ENCODE data around the gene SLC4A4. TPM values are rescaled to one million over a fixed set of nuclear protein-coding genes. Genes with fewer than 3 reads are reported as not detected.

The SLC4A4 gene
- polyA plus RNA-seq, 4 donors: 53.6 to 80.1 (median 68.4) TPM

GRCh38 chr4:71356924-71357663 lies 18.3 kb downstream of the SLC4A4 start:
- DNase-seq (ENCODE audit: low read depth in 4 of 4, low spot score in 2 of 4): no peak

GRCh38 chr4:71360844-71361243 lies 22.0 kb downstream of the SLC4A4 start:
- DNase-seq (ENCODE audit: low read depth in 4 of 4, low spot score in 2 of 4): no peak

- no peak for DNase-seq (ENCODE audit: low read depth in 4 of 4, low spot score in 2 of 4)
Observed at GRCh38 chr4:71361476-71361875, 22.7 kb downstream of the SLC4A4 start.

GRCh38 chr4:71366766-71367165 lies 27.9 kb downstream of the SLC4A4 start:
- no peak for DNase-seq (ENCODE audit: low read depth in 4 of 4, low spot score in 2 of 4)

GRCh38 chr4:71367546-71367945 lies 28.7 kb downstream of the SLC4A4 start:
- no peak for DNase-seq (ENCODE audit: low read depth in 4 of 4, low spot score in 2 of 4)

GRCh38 chr4:71368906-71369305 lies 30.1 kb downstream of the SLC4A4 start:
- no peak for DNase-seq (ENCODE audit: low read depth in 4 of 4, low spot score in 2 of 4)

GRCh38 chr4:71369536-71369935 lies 30.7 kb downstream of the SLC4A4 start:
- no peak for DNase-seq (ENCODE audit: low read depth in 4 of 4, low spot score in 2 of 4)

- DNase-seq (ENCODE audit: low read depth in 4 of 4, low spot score in 2 of 4): no peak
Observed at GRCh38 chr4:71375494-71375893, 36.7 kb downstream of the SLC4A4 start.

- no peak for DNase-seq (ENCODE audit: low read depth in 4 of 4, low spot score in 2 of 4)
Observed at GRCh38 chr4:71377561-71377960, 38.7 kb downstream of the SLC4A4 start.

- no peak for DNase-seq (ENCODE audit: low read depth in 4 of 4, low spot score in 2 of 4)
Observed at GRCh38 chr4:71379126-71379525, 40.3 kb downstream of the SLC4A4 start.

GRCh38 chr4:71380788-71381187 lies 42.0 kb downstream of the SLC4A4 start:
- DNase-seq (ENCODE audit: low read depth in 4 of 4, low spot score in 2 of 4): no peak

GRCh38 chr4:71382125-71382899 lies 43.5 kb downstream of the SLC4A4 start:
- no peak for DNase-seq (ENCODE audit: low read depth in 4 of 4, low spot score in 2 of 4)

- DNase-seq (ENCODE audit: low read depth in 4 of 4, low spot score in 2 of 4): no peak
Observed at GRCh38 chr4:71382900-71383560, 44.2 kb downstream of the SLC4A4 start.

- no peak for DNase-seq (ENCODE audit: low read depth in 4 of 4, low spot score in 2 of 4)
Observed at GRCh38 chr4:71383984-71384383, 45.2 kb downstream of the SLC4A4 start.

GRCh38 chr4:71389149-71389827 lies 50.5 kb downstream of the SLC4A4 start:
- no peak for DNase-seq (ENCODE audit: low read depth in 4 of 4, low spot score in 2 of 4)

GRCh38 chr4:71392109-71392508 lies 53.3 kb downstream of the SLC4A4 start:
- DNase-seq (ENCODE audit: low read depth in 4 of 4, low spot score in 2 of 4): no peak

GRCh38 chr4:71396382-71396781 lies 57.6 kb downstream of the SLC4A4 start:
- no peak for DNase-seq (ENCODE audit: low read depth in 4 of 4, low spot score in 2 of 4)

- no peak for DNase-seq (ENCODE audit: low read depth in 4 of 4, low spot score in 2 of 4)
Observed at GRCh38 chr4:71400810-71401209, 62.0 kb downstream of the SLC4A4 start.

GRCh38 chr4:71402616-71403015 lies 63.8 kb downstream of the SLC4A4 start:
- no peak for DNase-seq (ENCODE audit: low read depth in 4 of 4, low spot score in 2 of 4)

GRCh38 chr4:71404049-71404448 lies 65.2 kb downstream of the SLC4A4 start:
- no peak for DNase-seq (ENCODE audit: low read depth in 4 of 4, low spot score in 2 of 4)

- no peak for DNase-seq (ENCODE audit: low read depth in 4 of 4, low spot score in 2 of 4)
Observed at GRCh38 chr4:71405791-71406190, 67.0 kb downstream of the SLC4A4 start.

All from left renal cortex interstitium (tissue), 4 donors.